ENCODE measurements around the gene S100A14. TPM values are rescaled to one million over a fixed set of nuclear protein-coding genes. Genes with fewer than 3 reads are reported as not detected.
A peak's percentile ranks its signal among the peaks of the same experiment; 100 is the strongest.

S100A14 gene
- total RNA-seq, 2 donors from 2014 or later = 13.5 to 25.0 TPM

GRCh38 chr1:153635872-153636271 lies 19.7 kb upstream of the S100A14 start:
- TF ChIP-seq CTCF (IDR thresholded peaks at IDR 0.05) (no peak), POLR2A (IDR thresholded peaks at IDR 0.05) (no peak), POLR2AphosphoS5 (IDR thresholded peaks at IDR 0.05) (no peak)
- no peak overlapping the region for H3K27ac ChIP-seq

GRCh38 chr1:153633754-153634665 lies 17.9 kb upstream of the S100A14 start, which contains the start of gene CHTOP:
TSS of gene CHTOP (plus strand) at chr1:153634066. CDS start at chr1:153636589, 2,523 bp downstream.
- intact Hi-C loops (cut with DNase I) = loop anchor here (2.0 kb wide), 2 partner anchors 21 to 25 kb away; partner anchors contain the start of genes S100A16 and SNAPIN
- Histone ChIP-seq H3K27ac (peak within 1 kb of the TSS; percentile 99 to 100), H3K27me3 (replicated peaks; ENCODE audit: insufficient read depth) (no peaks in the 10 kb centered on the region), H3K36me3 (peaks cover 0 to 9% of the 10 kb centered on the region in 2 donors), H3K4me1 (replicated peaks) (no peaks in the 10 kb centered on the region), H3K4me3 (peak within 1 kb of the TSS; percentile 76 to 93), H3K9me3 (no peaks in the 10 kb centered on the region)
- 1% methylated on average over 65 of the region's 65 CpGs for WGBS
- DNase-seq (ENCODE audit: low spot score) = peak; percentile 98
- peak; percentile 98 for TF ChIP-seq POLR2AphosphoS5 (IDR thresholded peaks at IDR 0.05)
- peak in 2 of 4 experiments; percentile 26 to 44 for TF ChIP-seq CTCF (IDR thresholded peaks at IDR 0.05)
- peak; percentile 94 for TF ChIP-seq POLR2A (IDR thresholded peaks at IDR 0.05)

More at GRCh38 chr1:153635872-153636271, 19.7 kb upstream of the S100A14 start:
- WGBS = 84% methylated on average over 7 of the region's 7 CpGs
- intact Hi-C loops (cut with DNase I) = loop anchor here (2.0 kb wide), 1 partner anchor 23 kb away; the partner anchor contains the start of gene SNAPIN
- no peaks in the 10 kb centered on the region for H3K27me3 ChIP-seq (replicated peaks; ENCODE audit: insufficient read depth)
- peak overlapping the region in 1 of 2 donors; percentile 93 for H3K4me3 ChIP-seq
- peaks cover 4 to 9% of the 10 kb centered on the region in 2 donors for H3K36me3 ChIP-seq
- no peaks in the 10 kb centered on the region for H3K4me1 ChIP-seq (replicated peaks)
- no peak for DNase-seq (ENCODE audit: low spot score)
- no peaks in the 10 kb centered on the region for H3K9me3 ChIP-seq

- Histone ChIP-seq H3K9me3 (no peaks in the 10 kb centered on the region), H3K4me1 (replicated peaks) (no peaks in the 10 kb centered on the region)
- 45% methylated on average over 18 of the region's 18 CpGs for WGBS
Measured at GRCh38 chr1:153633161-153633753, 17.1 kb upstream of the S100A14 start.

More at GRCh38 chr1:153633161-153633753, 17.1 kb upstream of the S100A14 start:
- Histone ChIP-seq H3K27ac (peak overlapping the region; percentile 99 to 100), H3K36me3 (peaks cover 0 to 6% of the 10 kb centered on the region in 2 donors), H3K4me3 (peak overlapping the region; percentile 76 to 93), H3K27me3 (replicated peaks; ENCODE audit: insufficient read depth) (no peaks in the 10 kb centered on the region)
- intact Hi-C loops (cut with DNase I) = loop anchor here (2.0 kb wide), 1 partner anchor 20 kb away; the partner anchor contains the start of gene S100A16
- DNase-seq (ENCODE audit: low spot score) = no peak
- TF ChIP-seq POLR2AphosphoS5 (IDR thresholded peaks at IDR 0.05) (no peak), CTCF (IDR thresholded peaks at IDR 0.05) (no peak), POLR2A (IDR thresholded peaks at IDR 0.05) (no peak)

All from prostate gland (tissue), 2 donors.